Upper lobe of left lung (tissue), 4 donors: ENCODE measurements around the gene CD1D.

Source experiments
- CTCF ChIP-seq, 6 experiments: fragments of 450-650 bp in 4 of 6; fragments of 200-600 bp in 2 of 6; sonication (generic) in 2 of 6; IDR thresholded peaks; one replicate each; pipeline ENCODE4 v1.5.1; 2016 to 2019; ENCODE audit warnings: antibody characterized with exemption in 6 of 6
- POLR2A ChIP-seq, 4 donors: fragments of 450-650 bp; IDR thresholded peaks; one replicate each; pipeline ENCODE4 v1.5.1; 2016 to 2017; ENCODE audit warnings: antibody characterized with exemption in 4 of 4, mild to moderate bottlenecking in 2 of 4
- POLR2AphosphoS5 ChIP-seq, 2 donors: sonication (generic); formaldehyde crosslinking; IDR thresholded peaks; one replicate each; pipeline ENCODE4 v1.5.1; 2017; ENCODE audit warnings: antibody characterized with exemption in 2 of 2

- TF ChIP-seq CTCF (IDR thresholded peaks at IDR 0.05) (no peak), POLR2A (IDR thresholded peaks at IDR 0.05) (no peak), POLR2AphosphoS5 (IDR thresholded peaks at IDR 0.05) (no peak)
Measured at GRCh38 chr1:158176399-158176798, 4.3 kb upstream of the CD1D start.
